DMS 273 (cell line): Measurements from ENCODE around the gene ZBTB7C.

Experiments
- DNase-seq: peaks from one replicate; lab custom pipeline; 2025; ENCODE audit not compliant: unreplicated experiment; lab: John Stamatoyannopoulos, UW

ZBTB7C gene

DNA sequence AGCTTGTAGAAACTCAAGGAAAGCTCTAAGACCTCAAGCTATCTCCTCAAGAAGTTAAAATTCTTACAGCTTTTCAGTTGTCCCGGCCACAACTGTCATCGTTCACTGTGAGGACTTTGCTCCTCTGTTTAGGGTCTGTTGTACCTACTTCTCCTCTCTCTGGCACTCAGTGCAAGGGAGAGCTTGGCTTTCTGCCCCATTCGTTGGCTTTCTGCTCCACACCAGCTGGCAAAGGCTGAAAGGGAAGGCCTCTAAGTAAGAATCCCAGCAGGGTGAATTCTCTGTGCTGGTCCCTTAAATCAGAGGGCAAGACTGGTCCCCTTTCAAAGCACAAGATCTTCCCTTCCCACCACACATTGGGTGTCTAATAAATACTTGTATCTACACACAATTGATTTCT lies 17.3 kb downstream of the ZBTB7C start:
- peak; percentile 77 for DNase-seq

DNA sequence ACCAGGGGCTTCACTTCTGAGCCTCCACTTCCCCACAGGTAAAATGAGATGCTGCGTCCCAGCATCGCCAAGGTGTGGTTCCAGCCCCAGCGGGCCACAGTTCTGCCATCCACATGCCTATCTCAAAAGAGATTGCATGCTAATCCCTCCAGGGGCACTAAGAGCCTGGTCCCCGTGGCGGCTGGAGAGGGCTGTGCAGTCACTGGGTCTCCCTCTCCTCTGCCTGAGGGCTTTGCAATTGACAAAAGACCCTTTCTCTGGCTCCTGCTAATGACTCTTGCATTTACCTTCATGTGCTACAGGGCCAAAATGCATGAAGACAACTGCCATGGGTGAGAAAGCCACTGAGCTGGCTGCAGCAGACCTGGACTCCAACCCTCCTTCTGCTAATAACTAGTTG lies 18.5 kb downstream of the ZBTB7C start:
- DNase-seq = no peak

DNA sequence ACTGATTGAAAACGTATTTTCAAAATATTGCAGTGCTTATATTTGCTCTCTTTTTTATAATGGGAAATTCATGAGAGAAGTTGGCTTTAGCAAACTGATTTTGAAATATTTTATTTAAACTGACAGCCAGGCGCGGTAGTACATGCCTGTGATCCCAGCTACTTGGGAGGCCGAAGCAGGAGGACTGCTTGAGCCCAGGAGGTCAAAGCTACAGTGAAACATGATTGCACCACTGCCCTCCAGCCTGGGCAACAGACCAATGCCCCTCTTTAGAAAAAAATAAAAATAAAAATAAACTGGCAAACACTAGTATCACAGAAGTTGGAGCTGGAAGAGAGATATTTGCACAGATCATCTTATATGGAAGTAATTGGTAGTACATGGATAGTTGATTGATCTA lies 20.7 kb downstream of the ZBTB7C start:
- DNase-seq = no peak

DNA sequence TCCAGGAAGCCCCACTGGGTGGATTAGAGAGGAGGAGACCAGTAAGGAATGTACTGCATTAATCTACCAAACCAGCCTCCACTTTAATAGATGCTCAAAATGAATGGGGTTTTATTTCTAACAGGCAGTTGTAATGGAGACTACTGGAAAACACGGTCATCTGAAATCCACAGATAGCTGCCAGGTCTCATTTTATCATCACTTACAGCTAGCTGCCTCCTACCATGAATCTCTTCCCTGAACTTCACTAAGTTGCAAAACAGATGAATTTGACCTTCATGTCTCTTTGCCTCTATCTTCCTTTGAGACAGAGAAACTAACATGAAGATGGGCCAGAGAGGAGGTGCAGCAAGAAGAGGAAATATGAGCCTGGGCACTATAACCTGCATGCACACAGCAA lies 21.9 kb downstream of the ZBTB7C start:
- DNase-seq = no peak

DNA sequence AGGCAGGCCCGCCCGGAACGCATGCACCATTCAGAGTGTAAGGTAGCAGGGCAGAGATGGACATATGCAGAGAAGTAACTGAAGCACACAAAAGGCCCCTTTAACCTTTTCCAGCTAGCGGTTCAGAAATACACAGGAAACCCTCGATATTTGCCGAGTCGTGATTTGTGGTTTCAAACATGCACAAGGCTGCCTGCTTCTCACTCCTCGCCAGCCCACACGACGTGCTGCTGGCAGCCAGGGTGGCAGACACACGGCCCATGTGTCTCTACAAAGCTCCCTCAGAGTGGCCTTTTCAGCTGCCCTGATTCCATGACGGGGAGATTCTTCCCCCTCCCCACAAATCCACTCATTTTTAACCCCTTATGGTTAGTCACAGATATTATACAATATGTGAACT lies 23.6 kb downstream of the ZBTB7C start:
- no peak for DNase-seq

DNA sequence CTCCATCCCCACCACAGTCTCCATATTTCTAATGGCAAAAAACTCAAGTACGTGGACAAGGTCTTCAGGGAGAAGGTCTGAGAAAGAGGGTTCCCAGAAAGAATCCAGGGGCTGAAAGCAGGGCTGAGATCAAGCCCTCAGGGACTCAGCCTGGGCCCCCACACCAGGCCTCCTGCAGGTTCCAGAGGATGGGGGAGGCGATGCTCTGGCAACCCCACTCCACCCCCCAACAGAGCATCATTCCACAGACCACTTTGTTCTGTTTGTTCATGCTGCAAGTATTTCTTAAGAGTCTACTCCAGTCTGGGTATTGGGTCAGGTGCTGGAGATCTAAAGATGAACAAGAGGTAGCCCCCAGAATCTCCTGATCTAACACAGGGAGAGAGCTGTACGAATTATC lies 32.2 kb downstream of the ZBTB7C start:
- DNase-seq = no peak

DNA sequence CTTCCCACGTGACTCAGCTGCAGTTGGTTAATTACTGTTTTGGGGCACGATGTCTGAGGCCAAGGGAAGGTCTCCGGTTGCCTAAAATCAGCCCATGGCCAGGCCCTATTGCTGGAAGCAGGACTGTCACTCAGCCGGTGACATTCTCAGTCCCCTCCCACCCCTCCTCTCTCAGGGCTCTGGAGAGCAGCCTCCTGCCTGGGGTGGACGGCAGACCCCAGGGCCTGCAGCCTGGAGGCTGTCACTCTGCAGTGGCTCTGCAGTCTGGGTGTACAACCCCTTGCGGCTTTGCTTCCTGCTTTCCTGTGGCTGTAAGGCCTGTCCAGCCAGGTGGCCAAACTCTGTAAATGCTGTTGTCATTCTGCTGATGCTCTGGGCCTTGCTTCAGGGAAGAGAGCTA lies 32.8 kb downstream of the ZBTB7C start:
- no peak for DNase-seq

DNA sequence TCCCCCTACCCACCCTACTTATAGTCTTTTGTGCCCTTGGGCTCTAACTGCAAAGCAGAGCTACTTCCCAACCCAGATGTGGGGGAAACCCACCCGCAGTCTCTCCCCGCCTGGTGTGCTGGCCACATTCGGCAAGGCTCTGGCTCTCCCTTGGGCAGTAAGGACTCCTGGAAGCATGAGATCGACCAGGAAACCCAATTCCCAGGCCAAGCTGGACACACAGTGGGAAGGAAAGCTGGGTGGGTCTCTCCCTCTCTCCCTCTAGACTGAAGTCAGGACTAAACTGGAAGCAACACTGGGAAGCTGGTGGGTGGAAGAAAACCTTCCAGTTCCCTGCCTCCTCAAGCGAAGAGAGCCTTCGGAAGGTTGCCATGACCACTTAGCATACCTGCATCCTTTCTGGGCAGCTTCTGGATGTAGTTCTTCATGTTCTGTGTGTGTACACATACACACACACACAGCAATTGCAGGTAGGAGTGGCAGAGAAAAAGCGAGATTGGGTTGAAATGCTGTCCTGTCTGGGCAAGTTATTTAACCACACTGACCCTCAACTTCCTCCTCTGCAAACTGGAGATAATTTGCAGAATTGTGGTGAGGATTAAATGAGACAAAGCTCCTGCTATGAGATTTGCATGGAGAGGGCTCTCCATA lies 33.9 kb downstream of the ZBTB7C start:
- DNase-seq = no peak

DNA sequence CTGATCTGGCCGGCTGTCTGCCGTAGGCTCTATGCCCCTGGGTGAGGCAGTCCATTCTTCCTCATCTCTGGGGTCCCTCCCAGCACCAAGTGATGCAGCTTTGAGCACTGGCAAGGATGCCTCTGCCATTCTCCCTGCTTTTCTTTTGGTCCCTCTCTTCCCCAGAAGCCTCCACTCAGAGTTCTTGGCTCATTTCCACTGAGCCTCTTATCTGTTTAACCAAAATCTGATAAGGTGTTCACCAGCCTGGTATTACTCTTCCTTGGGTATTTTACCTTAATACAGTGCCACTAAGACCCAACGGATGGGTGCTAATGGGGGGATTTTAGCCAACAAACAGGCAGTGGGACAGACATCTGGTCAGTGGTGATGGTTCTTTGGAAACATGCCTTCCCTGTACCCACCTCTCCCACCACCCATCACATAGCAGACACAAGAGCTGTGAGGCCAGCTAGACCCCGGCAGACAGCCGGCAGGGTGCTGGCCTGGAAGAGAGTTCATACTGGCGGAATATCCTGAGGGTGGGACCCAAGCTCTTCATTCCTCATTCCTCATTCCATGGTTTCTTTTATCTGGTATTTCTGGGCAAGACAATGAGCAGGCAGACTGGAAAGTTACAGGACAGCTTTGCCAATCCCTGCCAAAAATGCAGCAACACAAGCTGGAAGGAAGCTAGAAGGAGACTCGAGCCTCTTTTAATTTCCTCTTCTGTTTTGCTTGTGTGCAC lies 34.6 kb downstream of the ZBTB7C start:
- DNase-seq = no peak

DNA sequence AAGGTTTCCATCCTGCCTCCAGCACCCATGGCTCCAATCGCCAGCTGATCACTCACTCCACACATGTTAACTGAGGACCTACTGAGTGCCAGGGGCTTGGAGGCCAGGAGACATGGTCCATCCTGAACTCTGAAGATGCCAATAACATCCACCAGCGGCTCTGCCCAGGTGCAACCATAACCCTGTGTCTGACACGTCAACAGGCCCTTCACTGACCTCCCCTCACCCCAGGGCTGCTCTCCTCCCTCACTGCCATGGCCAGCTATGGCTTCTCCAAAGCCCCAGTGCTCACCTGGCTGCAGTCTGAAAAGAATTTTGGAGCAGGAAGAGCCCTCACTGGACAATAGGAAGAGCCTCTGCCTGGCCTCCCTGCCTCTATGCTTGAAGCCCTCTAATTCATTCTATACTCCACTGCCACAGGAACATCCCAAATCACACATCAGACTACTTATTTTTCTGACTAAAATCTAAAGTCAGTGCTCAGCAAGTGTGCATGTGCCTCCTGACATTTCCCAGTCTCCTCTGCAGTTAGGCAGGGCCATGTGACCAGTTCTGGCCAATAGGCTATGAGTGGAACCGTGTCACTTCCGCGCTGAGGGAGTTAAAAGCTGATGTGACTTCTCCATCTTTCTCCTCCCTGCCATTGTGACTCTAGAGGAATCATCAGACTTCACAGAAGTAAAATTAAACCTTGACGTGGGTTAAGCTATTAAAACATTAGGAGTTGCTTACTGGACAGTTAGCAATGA lies 37.2 kb downstream of the ZBTB7C start:
- no peak for DNase-seq

DNA sequence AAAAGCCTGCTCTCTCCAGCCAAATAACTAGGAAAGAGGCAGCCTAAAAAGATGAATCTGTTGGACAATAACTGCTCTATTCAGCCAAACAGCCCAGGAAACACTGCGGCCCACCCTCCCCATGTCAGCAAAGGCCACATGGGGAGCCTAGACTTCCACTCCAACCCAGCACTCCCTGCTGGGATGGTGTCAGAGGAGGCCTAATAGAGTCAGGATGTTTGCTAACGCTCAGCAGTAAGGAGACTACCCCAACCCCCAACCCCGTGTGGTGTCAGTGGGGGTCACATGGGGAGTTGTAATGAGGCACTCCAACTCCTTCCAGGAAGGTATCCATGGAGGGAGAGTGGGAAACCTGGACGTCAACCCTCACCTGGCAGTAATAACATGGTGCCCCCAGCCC lies 41.6 kb downstream of the ZBTB7C start:
- DNase-seq = no peak

DNA sequence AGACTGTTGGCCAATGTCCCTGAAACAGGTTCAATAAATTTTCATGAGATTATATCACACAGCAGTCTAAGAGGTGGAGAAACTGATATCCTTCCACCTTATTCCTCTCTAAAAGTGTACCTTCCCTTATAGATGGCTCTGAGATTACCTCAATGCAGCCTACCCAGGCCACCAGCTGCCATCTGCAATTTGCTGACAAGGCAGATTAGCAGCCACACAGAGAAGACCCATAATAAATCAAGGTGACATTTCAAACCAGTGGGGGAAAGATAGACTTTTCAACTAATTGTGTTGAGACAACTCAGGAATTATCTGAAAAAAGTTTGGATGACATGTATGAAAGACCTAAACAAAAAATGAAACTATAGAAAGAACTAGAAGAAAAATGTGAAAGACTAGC lies 43.2 kb downstream of the ZBTB7C start:
- DNase-seq = no peak

DNA sequence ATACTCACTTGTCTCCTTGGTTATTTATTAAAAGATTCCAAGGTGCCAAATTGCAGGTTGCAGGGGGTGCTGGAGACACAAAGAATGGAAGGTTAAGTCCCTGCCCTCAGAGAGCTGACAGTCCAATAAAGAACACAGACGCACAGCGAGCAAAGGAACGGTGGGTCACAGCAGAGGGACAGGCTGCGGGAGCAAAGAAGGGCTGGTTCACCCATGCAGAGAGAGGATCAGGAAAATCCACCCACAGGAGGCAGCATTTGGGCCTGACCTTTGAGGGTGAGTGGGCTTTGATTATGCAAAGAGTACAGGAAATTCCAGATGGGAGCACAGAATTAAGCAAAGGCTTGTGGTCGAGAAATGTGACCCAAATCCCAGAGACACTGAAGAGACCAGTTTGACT lies 45.0 kb downstream of the ZBTB7C start:
- no peak for DNase-seq

DNA sequence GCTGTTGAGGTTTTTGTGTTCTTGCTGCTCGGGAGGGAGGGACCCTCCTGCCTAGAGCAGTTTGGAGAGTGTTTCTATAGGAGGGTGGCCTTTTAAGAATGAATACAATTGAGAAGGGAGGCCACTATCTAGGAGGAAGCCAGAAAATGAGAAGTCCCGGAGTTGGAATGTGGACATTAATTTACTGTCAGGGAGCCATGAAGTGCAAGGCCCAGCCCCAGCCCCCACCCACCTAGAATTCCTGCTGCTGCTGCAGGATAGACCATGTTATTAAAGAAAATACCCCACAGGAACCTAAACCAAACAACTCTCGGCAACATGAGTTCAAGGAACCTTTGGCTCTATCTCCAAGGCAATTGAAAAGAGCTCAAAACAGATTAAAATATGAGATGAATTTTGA lies 46.0 kb downstream of the ZBTB7C start:
- no peak for DNase-seq

DNA sequence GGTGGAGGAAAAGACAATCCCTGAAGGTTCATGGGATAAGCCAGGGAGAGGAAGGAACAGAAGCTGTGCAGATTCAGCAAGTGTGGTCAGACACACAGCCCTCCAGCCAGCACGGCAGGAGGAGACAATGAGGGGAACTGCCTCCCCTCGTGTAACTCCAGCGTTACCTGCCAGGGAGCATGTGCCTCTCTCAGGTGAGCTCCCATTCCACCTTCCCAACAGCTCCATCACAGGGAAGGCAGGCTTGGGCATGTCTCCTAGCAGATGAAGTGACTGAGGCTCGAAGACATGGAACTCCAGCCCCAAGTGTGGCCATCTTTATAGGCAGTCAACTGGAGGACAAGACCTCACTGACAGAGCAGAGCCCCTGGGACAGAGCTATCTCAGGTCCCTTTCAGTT lies 47.4 kb downstream of the ZBTB7C start:
- no peak for DNase-seq

DNA sequence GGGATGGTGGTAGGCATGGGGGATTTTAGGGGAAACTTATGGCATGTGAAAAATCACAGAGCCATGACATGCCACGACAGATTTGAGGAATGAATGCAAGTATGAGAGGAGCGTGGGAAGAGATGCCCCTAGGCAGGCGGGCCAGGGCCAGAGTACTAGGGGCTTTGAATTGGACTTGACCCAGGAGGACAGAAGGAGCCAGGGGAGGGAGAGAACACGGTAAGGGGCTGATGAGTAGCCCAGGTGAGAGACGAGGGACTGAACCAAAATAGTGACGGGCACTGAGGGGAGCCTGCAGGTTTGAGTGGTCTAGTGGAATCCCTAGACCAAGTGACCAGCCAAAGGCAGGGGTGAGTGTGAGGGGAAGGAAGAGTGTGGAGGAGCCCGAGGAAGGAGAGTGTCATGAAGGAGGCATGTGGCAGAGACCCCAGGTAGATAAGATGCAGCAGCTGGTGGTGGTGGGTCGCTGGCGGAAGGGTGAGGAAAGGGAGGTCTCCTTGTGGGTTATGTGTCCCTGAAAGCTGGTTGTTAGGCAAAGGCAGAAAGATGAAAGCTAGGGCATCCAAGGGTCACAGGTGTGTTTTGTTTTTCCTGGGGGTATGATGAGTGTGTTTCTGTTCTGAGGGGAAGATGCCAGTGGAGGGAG lies 48.7 kb downstream of the ZBTB7C start:
- no peak for DNase-seq

DNA sequence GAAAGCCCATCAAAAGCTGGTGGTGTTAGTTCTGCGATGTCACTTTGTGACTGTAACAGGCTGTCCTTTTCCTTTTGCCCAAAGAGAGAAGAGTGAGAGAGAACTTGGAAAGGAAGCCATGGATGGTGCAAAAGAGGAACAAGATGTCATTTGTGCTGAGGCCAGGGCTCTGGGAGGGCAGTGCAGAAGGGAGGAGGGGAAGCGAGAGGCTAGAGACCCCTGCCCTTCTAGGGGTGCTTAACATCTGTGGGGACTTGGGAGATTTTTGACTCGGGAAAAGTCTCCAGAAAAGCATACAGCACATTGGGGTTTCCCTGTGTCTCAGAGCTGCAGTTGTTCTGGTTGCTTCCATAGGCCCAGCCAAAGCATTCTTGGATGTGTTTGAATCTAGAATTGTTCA lies 49.6 kb downstream of the ZBTB7C start:
- DNase-seq = no peak

DNA sequence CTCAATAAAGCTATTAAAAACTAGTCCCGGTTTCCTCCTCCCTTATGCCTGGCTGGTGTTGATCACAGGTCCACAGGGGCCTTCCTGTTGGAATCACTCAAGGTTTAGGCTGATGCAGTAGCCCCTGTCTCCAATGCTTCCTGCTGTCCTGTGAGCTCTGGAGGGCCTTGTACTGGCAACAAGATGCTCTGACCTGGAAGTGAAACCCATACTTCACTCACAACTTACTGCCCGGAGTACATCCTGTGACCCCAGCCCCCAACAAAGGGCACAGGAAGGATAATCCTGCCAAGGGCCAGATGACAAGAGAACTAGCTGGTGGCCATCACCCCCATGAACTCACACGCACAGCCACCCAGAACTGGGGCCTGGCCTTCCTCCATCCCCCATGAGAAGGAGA lies 50.3 kb downstream of the ZBTB7C start:
- DNase-seq = no peak

DNA sequence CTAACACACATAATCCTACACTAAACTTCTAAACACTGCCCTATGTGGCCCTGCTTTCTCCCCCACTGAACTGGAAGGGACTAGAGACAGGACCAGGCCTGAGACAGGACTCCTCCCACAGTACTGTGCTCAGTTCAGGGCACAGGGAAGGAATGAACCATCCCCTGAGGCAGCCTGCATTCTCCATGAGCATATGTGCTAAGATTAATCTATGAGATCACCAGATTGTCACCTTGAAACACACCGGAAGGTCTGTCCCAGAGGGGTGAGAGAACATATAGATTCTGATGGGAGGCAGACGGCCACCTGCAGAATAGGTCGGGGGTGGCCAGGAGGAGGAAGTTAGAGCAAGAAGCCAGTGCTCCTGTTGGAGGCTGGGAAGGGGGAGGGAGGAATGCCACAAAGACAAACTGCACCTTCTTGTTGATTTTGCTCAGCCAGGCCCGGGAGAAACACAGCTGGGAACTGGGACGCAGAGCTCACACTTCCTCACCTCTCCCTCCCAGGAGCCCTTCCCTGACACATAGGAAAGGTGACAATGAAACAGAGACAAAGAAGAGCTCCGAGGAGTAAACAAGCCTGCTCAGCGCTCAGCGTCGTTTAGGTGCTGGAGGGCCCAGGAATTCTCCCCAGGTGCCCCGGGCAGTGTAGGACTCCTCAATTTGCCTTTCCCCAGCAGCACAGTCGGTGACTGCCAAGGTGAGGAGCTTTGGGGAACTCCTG lies 52.1 kb downstream of the ZBTB7C start:
- peak; percentile 18 for DNase-seq

DNA sequence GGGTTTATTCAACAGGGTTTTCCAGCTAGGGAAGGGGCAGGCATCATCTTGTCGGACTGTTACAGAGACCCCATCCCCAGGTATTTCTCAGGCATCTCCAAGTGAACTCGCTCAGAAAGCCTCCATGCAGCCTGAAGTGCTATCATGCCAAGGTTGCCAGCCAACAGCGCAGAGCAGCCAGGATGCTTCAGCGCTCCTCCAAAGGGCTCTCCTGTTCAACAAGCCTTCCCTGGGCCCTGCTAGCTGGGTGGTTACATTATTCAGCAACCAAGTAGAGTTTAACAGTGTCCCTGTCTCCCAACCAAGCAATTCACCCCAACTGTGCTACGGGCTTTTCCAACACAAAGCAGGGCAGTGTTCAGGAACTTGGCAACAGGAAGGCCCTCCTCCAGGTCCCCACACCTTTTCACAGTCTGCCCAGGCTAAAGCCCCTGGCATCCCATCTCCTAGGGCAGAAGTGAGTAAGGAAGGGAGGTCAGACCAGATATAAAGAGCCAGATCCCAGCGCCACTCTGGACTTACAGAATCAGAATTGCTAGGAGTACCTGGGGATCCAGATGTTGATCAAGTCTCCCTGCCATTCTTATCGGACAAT lies 52.9 kb downstream of the ZBTB7C start:
- no peak for DNase-seq
